22Rv1 (cell line): ENCODE measurements around the gene POPDC2.

Source experiments
- ZFX ChIP-seq: fragments of 450-650 bp; IDR thresholded peaks from 2 replicates; pipeline ENCODE4 v1.6.1; 2017; ENCODE audit warnings: antibody characterized with exemption, borderline replicate concordance
- TF ChIP-seq, protein P1 (sequence below): fragments of 450-650 bp; IDR thresholded peaks from 2 replicates; pipeline ENCODE4 v1.5.1; 2017; ENCODE audit warnings: mild to moderate bottlenecking

DNA sequence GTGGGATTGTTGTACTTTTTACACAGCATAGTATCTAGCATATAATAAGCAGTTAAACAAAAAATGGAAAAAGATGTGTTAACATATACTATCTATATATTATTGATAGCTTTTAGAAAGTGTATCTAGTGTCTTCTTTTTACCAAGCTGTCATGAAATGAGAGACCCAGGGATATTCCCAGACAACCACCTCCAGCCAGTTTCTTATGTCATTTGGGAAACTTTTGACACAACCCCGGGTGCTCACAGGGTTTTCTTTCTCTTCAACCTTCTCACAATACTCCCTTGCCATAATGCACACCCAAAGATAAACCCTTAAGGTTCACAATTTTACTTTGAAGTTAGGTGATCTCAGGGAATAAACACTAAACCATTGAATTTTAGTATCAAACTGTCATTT lies 67.5 kb downstream of the POPDC2 start:
- TF ChIP-seq, protein P1, sequence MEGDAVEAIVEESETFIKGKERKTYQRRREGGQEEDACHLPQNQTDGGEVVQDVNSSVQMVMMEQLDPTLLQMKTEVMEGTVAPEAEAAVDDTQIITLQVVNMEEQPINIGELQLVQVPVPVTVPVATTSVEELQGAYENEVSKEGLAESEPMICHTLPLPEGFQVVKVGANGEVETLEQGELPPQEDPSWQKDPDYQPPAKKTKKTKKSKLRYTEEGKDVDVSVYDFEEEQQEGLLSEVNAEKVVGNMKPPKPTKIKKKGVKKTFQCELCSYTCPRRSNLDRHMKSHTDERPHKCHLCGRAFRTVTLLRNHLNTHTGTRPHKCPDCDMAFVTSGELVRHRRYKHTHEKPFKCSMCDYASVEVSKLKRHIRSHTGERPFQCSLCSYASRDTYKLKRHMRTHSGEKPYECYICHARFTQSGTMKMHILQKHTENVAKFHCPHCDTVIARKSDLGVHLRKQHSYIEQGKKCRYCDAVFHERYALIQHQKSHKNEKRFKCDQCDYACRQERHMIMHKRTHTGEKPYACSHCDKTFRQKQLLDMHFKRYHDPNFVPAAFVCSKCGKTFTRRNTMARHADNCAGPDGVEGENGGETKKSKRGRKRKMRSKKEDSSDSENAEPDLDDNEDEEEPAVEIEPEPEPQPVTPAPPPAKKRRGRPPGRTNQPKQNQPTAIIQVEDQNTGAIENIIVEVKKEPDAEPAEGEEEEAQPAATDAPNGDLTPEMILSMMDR: no peak
- TF ChIP-seq ZFX: no peak
